ENCODE results near the gene HIF3A.
"Not testable (repeated sequence)": the region's sequence is repeated elsewhere in the genome, so short reads cannot be mapped to it uniquely, and the experiment has no call there.

HIF3A gene

DNA sequence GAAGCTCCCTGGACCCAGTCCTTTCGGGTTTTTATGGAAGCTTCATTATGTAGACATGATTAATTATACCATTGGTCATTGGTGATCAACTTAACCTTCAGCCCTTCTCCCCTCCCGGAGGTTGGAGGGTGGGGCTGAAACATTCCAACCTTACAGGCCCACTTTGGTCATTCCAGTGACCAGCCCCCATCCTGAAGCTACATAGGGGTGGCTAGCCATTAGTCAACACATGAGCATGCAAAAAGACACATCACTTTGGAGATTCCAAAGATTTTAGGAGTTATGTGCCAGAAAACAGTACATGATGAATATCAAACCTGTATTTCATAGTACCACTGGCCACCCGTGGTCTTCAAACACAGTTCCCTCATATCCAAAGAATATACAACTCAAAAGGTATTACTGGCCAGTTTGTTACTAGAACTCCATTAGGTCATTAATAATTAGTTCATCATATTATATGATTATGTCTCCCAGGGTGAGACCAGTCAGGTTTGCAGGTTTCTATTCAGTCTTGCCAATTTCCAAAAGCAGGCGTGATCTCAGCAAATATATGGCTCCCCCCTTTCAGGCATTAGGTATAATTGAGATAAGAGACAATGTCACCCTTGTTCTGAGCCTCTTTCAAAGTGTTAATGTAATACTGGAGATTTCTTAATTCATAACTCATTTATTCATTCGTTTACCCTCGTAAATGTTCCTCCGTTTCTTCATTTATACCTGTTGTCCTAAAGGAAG, 61.2 kb downstream of the HIF3A start:
- DNase-seq (ENCODE audit: low read depth in 2 of 2) = no peak

DNA sequence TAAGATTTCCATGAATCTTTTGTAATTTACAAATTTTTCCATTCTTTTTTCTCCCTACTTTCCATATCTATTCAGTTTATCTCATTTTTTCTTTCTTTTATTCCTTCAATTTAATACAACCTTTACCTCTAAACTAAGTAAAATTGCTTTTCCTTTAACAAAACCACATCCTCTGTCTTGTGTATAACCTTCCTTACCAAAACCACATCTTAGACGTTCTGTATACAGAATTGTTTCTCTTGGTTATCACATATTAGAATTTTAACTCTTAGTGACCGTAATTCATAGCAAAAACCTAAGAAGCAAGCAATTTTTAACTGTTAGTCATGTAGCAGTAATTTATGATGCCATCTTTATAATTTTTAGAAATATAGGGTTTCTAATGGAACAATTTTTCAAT, 65.1 kb downstream of the HIF3A start:
- DNase-seq (ENCODE audit: low read depth in 2 of 2) = no peak

DNA sequence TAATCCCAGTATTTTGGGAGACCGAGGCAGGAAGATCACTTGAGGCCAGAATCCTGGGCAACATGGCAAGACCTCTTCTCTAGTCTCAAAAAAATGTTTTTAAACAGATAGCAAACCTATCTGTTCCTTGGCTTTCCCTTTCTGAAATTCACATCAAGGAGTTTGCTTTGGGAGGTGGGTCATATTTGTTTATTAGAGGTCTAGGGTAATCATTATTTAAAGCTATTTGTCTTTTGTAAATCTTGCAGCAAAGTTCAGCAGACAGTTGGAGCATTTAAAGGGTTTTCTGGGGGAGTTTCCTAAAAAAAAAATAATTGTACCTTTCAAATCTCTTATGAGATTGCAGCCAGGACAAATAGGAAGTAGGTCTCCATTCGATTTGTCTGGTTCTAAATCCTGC, 67.5 kb downstream of the HIF3A start:
- DNase-seq (ENCODE audit: low read depth in 2 of 2) = no peak

DNA sequence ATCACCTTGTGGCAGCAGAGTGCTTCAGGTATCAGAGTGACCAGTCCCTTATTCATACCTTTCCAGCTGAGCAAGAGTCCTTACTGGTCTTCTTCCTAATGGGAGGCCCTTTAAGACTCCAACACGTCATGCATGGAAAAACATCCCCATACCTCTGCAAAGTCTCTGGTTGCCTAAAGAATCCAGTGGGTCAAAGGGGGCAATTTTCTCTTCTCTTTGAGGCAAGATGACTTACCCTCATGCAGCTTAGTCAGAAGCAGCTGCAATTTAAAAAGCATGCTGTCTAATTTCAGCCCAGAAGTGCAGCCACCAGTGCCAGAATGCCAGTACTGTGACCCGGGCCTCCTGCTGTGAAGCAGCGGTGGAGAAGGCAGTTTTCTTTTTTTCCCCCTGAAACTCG, 68.7 kb downstream of the HIF3A start:
- DNase-seq (ENCODE audit: low read depth in 2 of 2) = no peak

DNA sequence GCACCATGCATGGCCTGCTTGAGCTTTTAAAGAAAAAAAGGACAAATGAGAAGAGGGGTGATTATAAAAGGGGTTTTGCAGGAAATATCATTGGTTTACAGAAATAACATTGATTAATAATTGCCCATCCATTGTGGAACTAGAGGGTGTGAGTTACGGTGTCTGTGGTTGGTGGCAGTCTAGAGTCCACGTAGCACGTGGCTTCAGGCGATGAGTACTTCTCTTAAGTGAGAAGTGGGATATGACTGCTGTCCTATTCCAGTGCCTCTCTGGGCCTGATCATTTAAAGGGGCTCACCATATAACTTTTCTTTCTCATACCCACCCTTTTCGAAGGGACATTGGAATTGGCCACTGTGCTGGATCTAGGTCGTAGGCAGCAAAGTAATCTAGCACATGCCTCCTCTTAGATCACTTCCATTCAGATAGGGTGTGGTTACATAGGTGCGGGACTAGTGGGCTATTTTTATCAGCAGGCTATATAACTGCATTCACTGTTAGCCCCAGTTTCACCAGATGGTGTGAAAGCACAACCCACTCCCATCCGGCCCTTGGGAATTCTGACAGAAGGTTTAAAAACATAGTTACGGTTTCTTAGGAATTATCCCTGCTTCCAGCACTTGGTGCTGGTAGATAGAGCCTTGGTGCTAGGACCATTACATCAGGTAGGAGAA, 69.9 kb downstream of the HIF3A start:
- no peak for DNase-seq (ENCODE audit: low read depth in 2 of 2)

DNA sequence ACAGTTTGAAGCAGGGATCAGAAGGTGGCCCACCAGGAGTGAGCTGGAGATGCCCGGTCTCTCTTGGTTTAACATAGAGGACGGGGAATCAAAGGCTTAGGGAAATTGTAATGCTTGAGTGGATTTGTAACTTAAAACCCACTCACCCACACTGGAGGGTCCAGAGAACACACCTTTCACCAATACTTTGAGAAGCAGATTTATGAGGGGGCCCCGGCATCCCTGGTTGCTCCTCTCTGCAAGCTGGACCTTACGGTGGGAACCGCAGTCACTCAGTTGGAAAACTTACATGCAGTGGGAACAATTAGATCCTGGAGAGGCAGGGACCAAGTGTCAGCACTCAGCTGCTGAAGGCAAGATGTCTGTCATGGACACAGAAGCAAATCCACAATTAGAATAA, 70.6 kb downstream of the HIF3A start:
- no peak for DNase-seq (ENCODE audit: low read depth in 2 of 2)

DNA sequence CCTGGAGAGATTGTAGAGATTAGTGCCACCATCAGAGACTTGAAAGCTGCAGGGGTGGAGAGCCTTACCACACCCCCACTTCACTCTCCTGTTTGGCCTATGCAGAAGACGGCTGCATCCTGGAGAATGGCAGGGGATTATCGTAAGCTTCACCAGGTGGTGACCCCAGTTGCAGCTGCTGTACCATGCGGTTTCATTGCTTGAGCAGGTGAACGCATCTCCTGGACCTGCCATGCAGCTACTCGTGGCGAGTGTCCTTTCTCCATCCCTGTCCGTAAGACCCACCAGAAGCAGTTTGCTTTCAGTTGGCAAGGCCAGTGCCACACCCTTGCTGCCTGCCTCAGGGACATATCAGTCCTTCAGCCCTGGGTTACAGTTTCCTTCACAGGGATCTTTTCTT, 71.3 kb downstream of the HIF3A start:
- DNase-seq (ENCODE audit: low read depth in 2 of 2) = no peak

DNA sequence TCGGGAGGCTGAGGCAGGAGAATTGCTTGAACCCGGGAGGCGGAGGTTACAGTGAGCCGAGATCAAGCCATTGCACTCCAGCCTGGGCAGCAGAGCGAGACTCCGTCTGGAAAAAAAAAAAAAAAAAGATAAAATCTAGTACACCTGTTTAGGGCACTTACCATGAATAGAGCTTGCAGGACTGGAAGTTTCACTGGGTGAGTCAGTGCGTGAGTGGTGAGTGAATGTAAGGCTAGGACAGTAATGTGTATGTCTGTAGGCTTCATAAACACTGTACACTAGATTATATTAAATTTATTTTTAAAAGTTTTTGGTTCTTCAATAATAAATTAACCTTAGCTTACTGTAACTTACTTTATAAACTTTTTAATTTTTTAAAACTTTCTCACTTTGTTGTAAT, 73.0 kb downstream of the HIF3A start:
- no peak for DNase-seq (ENCODE audit: low read depth in 2 of 2)

DNA sequence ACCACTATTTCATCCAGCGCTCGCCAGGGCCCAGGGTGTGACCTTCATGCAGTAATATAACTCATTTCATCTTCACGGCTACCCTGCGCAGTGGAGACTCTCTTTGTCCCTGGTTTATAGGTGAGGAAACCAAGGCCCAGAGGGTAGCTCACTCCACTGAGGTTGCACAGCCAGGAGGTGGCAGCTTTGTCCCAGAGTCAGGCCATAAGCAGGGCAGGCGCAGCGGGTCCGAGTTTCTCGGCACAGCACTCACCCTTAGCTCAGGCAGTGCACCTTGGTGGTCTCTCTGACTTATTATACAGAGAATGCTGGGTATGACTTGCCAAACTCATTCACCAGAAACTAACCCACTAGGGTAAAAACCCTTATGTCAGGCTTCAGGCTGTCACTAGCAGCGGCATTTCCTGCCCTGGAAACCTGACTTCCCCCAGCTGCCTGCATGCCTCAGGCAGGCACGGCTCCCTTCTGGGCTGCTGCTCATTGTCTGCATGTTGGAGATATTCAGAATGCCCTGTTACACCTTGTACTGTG, 74.6 kb downstream of the HIF3A start:
- no peak for DNase-seq (ENCODE audit: low read depth in 2 of 2)

DNA sequence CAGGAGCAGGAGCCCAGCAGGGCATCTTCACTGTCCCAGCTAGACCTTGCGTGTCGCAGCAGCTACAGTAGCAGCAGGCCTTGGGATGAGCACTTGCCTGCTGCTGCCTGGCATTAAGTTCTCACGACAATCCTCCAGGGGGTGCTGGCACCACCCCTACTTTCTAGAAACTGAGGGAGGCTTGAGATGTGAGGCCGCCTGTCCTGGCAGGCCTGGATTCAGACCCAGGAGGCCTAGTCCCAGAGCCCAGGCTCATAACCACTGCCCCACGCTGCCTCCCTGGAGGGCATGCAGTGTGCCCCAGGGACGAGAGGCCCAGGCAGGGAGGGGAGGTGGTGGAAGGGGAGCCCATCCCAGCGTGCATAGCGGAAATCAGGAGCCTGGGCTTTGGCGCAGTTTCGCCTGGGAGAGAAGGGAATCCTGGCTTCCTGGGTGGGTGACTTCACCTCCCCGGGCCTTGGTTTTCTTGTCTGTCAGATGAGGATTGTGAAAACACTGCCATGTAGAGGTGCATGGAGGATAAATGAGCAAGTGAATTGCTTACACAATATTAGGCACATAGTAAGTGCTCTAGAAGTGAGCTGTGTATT, 76.2 kb downstream of the HIF3A start:
- no peak for DNase-seq (ENCODE audit: low read depth in 2 of 2)

DNA sequence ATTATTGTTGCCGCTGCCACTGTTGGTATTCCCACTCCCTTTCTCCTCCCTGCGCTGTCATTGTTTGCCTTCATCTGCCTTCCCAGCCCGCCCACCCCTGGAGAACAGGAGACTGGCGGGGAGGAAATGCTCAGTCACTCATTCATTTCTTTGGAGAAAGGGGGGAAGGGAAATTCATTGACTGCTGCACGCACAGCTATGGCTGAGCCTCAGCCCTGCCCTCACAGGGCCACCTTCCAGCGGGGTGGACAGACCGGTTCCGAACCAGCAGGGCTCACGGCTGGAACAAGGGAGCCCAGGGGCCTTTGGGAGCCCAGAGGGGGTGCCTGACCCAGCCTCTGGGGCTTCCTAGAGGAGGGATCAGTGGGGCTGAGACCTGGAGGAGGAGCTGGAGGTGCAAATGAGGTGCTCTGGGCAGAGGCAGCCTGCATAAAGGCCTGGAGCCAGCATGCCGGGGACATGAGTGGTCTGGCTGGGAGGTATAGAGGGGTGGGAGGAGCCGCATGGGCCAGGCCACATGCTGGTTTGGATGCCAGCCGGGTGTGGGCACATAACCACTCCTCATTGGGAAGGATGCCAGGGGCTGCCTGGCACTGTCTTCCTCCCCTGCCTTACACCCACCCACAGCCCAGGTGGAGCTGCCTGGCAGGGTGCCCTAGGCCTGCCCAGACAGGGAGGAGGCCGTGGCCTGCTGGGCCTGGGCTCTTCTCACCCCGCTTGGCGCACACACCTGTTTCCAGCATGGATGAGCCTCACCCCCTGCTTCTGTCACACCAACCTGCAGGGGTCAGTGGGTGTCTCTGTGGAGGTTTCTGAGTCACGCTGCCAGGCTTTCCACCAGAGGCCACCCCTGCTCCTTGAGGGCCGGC, 76.9 kb downstream of the HIF3A start:
- no peak for DNase-seq (ENCODE audit: low read depth in 2 of 2)

DNA sequence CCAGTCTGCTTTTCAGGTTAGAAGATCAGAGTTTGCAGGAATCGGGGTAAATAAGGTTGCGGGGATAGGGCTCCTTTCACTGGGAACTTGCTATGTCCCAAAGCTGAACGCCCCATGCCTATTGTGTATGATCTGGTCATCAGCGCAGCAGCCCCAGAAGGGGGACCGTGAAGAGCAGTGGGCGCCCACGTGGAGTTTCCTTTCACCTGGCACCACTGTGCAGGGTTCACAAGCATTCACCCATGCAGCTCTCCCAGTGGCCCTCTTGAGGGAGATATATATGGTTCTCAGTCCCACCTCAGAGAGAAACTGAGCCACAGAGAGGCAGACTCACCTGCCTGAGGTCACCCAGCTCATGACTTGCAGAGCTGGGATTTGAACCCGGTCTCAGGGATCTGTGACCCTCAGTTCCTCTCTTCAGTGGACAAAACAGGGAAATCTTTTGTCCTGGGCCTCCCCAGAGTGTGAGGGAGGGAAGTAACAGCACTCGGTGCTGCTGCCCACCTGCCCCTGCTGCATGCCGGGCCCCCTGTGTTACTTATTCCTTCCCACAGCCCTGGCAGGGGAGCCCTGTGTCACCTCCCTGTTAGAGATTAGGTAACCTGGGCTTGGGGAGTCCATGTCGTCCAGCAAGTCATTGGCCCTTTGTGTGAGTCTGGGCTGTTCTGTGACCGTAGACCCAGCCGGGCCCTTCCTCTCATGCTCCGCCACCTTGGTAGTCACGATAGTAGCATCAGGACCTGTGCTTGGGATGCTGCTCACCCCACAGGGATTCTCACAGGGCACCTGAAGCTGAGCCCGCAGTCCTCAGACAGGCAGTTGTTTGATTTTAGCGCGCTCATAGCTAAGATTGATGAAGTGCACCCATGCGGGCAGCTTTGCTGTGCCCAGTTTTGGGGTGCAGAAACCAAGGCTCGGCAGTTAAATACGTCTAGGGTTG, 78.0 kb downstream of the HIF3A start:
- DNase-seq (ENCODE audit: low read depth in 2 of 2) = no peak

DNA sequence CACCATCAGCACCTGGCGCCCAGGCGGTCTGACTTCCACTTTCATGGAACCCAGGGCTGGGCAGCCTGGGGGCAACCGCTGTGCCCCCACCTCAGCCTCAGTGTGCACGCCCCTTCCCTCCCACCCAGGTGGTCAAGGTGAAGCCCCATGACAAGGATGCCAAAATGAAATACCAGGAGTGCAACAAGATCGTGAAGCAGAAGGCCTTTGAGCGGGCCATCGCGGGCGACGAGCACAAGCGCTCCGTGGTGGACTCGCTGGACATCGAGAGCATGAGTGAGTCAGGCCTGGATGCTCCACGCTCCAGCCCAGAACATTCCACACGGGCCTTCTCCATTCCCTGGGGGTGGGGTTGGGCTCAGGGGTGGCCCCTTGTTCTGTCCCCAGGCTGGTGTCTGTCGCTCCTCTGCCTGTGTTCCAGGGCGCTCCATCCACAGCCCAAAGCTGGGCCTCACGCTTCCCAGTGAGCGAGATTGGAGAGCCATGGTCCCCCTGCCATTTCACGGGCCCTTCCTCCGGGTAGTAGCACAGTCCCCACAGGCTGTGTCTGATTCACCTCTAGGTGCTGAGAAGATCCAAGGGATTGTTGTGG, 78.7 kb downstream of the HIF3A start:
- not testable (repeated sequence) for DNase-seq (ENCODE audit: low read depth in 2 of 2)

DNA sequence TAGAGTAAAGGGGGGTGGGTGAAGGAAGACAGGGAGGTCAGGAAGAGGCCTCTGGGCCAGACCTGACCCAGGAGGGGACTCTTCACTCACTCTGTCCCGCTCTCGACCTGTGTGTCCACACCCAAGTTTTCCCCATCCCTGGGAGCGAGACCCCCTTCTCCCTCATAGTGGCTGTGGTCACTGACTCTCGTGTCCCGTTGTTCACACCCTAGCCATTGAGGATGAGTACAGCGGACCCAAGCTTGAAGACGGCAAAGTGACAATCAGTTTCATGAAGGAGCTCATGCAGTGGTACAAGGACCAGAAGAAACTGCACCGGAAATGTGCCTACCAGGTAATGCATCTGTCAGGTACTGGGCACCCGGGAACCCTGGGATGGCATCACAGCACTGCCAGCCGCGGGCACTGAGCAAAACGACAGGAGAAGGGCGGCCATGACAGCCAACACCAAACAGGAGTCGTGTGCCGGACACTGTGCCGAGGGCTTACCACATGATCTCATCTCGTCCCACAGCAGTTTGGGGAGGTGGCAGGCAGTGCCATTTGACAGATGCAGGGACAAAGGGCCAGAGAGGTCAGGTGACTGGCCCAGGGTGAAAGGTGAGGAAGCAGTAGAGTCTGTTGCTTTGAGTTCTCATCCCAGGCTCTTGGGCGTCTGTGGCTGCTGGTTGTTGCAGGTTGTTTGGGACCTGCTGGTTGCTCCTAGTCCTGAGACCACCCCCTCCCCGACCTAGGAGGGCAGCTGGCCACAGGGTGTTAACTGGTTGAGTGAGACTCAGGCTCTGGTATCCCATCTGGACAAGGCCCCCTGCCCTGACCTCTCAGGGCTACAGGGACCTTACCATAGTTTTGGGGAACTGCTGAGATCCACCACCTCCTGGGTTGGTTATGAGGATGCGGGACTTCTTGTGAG, 79.7 kb downstream of the HIF3A start:
- no peak for DNase-seq (ENCODE audit: low read depth in 2 of 2)

DNA sequence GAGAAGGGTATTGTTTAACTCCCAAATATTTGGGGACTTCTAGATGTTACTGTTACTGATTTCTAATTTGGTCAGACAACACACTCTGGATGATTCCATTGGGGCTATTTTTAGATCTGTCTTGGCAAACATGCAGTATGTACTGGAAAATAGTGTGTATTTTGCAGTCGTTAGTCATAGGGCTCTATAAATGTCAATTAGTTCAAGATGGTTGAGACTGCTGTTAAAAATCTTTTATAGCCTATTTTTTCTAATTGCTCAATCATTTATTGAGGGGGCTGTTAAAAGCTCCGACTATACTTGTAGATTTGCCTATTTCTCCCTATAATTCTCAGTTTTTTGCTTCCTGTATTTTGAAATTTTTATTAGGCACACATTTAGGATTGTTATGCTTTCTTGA, 81.4 kb downstream of the HIF3A start:
- no peak for DNase-seq (ENCODE audit: low read depth in 2 of 2)

DNA sequence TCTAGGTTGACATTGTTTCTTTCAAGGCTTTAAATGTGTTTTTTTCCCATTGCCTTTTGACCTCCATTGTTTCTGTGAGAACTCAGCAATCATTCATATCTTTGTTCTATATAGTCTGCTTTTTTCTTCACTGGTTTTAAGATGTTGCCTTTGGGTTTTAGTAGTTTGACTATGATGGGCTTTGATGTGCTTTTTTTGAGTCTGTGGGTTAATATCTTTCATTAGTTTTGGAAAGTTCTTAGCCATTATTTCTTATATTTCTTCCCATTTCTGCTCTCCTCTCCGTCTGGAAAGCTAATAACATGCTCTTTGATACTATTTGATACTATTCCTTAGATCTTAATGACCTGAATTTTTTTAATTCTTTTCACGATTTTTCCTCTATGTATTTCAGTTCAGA, 83.8 kb downstream of the HIF3A start:
- DNase-seq (ENCODE audit: low read depth in 2 of 2) = no peak

DNA sequence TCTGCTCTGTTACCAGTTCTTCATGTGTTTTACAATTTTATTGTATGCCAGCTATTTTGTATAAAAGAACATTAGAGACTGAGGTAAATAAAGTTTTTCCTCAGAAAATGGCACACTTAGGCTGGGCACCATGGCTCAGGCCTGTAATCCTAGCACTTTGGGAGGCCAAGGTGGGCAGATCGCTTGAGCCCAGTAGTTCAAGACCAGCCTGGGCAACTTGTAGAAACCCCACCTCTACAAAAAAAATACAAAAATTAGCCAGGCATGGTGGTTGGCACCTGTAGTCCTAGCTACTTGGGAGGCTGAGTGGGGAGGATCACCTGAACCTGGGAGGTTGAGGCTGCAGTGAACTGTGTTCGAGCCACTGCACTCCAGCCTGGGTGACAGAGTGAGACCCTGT, 84.5 kb downstream of the HIF3A start:
- no peak for DNase-seq (ENCODE audit: low read depth in 2 of 2)

DNA sequence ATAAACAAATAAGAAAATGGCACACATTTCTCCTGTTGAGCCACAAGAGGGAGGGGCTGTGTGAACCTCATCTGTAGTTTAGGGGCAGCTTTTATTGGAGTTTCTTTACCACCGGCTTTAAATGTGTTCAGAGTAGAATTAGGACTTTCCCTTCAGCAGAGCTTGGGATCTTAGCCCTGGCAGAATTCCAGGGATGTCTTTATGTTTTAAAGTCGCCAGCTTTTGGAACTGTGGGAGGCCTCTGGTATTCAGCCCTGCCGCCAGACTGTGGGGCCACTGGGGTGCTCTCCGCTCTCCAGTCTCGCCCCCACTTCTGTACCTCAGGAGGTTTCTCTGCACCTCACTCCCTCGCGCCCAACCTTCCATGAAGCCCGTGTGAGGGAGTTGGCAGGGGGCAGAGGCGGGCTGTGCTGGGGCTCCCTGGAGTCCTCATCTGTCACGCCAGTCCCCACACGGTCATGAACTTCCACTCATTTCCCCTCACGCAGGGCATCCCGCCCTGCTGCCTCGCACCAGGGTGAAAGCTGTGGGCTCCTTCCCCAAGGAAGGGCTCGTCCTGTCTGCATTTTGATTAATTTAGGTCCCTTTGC, 85.0 kb downstream of the HIF3A start:
- no peak for DNase-seq (ENCODE audit: low read depth in 2 of 2)

DNA sequence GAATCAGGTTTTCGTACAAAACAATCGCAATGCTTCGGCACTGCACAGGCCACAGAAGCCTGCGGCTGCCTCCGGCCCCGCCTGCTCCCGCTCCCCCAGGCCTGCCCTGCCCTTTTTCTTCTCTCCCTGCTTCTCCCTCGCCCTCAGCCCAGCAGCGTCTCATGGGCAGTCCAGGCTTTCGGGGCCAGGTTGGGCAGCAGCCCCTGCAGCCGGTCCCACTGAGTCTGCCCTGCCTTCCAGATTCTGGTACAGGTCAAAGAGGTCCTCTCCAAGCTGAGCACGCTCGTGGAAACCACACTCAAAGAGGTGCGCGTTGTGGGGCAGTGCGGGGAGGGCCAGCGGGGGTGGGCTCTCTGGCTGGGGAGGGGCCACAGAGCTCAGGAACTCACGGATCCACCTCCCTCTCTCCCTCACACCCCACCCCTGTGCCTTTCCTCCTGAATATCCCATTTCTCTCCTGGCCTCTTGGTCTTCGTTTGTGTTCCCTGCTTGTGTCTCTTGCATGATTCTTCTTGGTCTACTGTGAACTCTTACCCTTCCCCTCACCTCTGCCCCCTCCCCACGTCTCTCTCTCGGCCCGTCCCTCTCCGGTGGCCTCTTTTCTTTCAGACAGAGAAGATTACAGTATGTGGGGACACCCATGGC, 86.5 kb downstream of the HIF3A start:
- no peak for DNase-seq (ENCODE audit: low read depth in 2 of 2)
